Activated CD4-positive, CD25-positive, alpha-beta regulatory T cell treated with anti-CD3 and anti-CD28 coated beads, Interleukin-2, amount 50 U/mL, for 16 hours (primary cell): ENCODE results near the gene SGF29.
"Not testable (repeated sequence)": the region's sequence is repeated elsewhere in the genome, so short reads cannot be mapped to it uniquely, and the experiment has no call there.

Experiments
- DNase-seq: peaks from one replicate; pipeline ENCODE4 v3.0.0-alpha.2; 2020; ENCODE audit warnings: low read depth, low spot score

The SGF29 gene

GRCh38 chr16:28595451-28595850 is 41.7 kb downstream of the SGF29 start:
- not testable (repeated sequence) for DNase-seq

- DNase-seq, result no peak
These were observed 42.5 kb downstream of the SGF29 start for GRCh38 chr16:28596115-28596630.

GRCh38 chr16:28596840-28597691 is 43.3 kb downstream of the SGF29 start, which contains the start of gene SULT1A2:
Gene SULT1A2 (minus strand): TSS chr16:28597050. CDS start chr16:28595930, 1,120 bp downstream.
- no peak for DNase-seq

- DNase-seq, result no peak
These were observed 44.1 kb downstream of the SGF29 start for GRCh38 chr16:28597692-28598261.

- DNase-seq, result not testable (repeated sequence)
These were observed 45.9 kb downstream of the SGF29 start for GRCh38 chr16:28599377-28600285.

- not testable (repeated sequence) for DNase-seq
These were observed 47.2 kb downstream of the SGF29 start for GRCh38 chr16:28600965-28601364.

- DNase-seq, result not testable (repeated sequence)
These were observed 47.9 kb downstream of the SGF29 start for GRCh38 chr16:28601589-28601988.

GRCh38 chr16:28602062-28602461 is 48.3 kb downstream of the SGF29 start:
- not testable (repeated sequence) for DNase-seq

- DNase-seq, result no peak
These were observed 48.8 kb downstream of the SGF29 start for GRCh38 chr16:28602529-28602928.

- DNase-seq, result no peak
These were observed 49.9 kb downstream of the SGF29 start for GRCh38 chr16:28603381-28604185.

GRCh38 chr16:28604186-28604565 is 50.5 kb downstream of the SGF29 start:
- no peak for DNase-seq

- no peak for DNase-seq
These were observed 52.8 kb downstream of the SGF29 start for GRCh38 chr16:28606291-28607115.

- no peak for DNase-seq
These were observed 53.5 kb downstream of the SGF29 start for GRCh38 chr16:28607116-28607623.

- not testable (repeated sequence) for DNase-seq
These were observed 54.2 kb downstream of the SGF29 start for GRCh38 chr16:28607681-28608495.

GRCh38 chr16:28608496-28608808 is 54.7 kb downstream of the SGF29 start:
- not testable (repeated sequence) for DNase-seq

- DNase-seq, result not testable (repeated sequence)
These were observed 55.3 kb downstream of the SGF29 start for GRCh38 chr16:28608867-28609596.

- no peak for DNase-seq
These were observed 56.2 kb downstream of the SGF29 start, which contains the start of gene SULT1A1 for GRCh38 chr16:28609631-28610594. Gene SULT1A1 (minus strand): TSS chr16:28610044. CDS start chr16:28608855, 1,189 bp downstream.
